Neural progenitor cell (in vitro differentiated cells): ENCODE data around the gene PNLDC1. TPM values are rescaled to one million over a fixed set of nuclear protein-coding genes. Genes with fewer than 3 reads are reported as not detected.
"Not testable (repeated sequence)": the region's sequence is repeated elsewhere in the genome, so short reads cannot be mapped to it uniquely, and the experiment has no call there.

Source experiments
- DNase-seq: peaks from one replicate; pipeline ENCODE4 v3.0.0-alpha.2; 2016; ENCODE audit warnings: low spot score
- H2AFZ ChIP-seq: fragments of 200-600 bp; sonication (generic); replicated peaks from 2 replicates; pipeline ENCODE4 v1.6.1; 2016; ENCODE audit warnings: antibody characterized with exemption
- H3F3A ChIP-seq: fragments of 200-600 bp; sonication (generic); 2 replicates; pipeline ENCODE4 v1.6.1; 2016; ENCODE audit warnings: antibody characterized with exemption, low read depth
- H3K27ac ChIP-seq: fragments of 200-600 bp; sonication (generic); 2 replicates; pipeline ENCODE4 v1.5.1; 2016; ENCODE audit warnings: mild to moderate bottlenecking
- H3K27me3 ChIP-seq: fragments of 200-600 bp; sonication (generic); 2 replicates; pipeline ENCODE4 v1.6.1; 2016; ENCODE audit warnings: mild to moderate bottlenecking, moderate library complexity
- H3K36me3 ChIP-seq: fragments of 200-600 bp; sonication (generic); 2 replicates; pipeline ENCODE4 v1.5.1; 2016
- H3K4me1 ChIP-seq: fragments of 200-600 bp; sonication (generic); 2 replicates; pipeline ENCODE4 v1.6.1; 2016; ENCODE audit warnings: mixed run types
- H3K4me2 ChIP-seq: fragments of 200-600 bp; sonication (generic); 2 replicates; pipeline ENCODE4 v1.6.1; 2016
- H3K4me3 ChIP-seq: fragments of 200-600 bp; sonication (generic); 2 replicates; pipeline ENCODE4 v1.5.1; 2016
- H3K79me2 ChIP-seq: fragments of 200-600 bp; sonication (generic); 2 replicates; pipeline ENCODE4 v1.6.1; 2016; ENCODE audit warnings: low read depth
- H3K9ac ChIP-seq: fragments of 200-600 bp; sonication (generic); 2 replicates; pipeline ENCODE4 v1.6.1; 2016
- H3K9me3 ChIP-seq: fragments of 200-600 bp; sonication (generic); 2 replicates; pipeline ENCODE4 v1.5.1; 2016; ENCODE audit warnings: low read depth
- H4K20me1 ChIP-seq: fragments of 200-600 bp; sonication (generic); 2 replicates; pipeline ENCODE4 v1.6.1; 2016; ENCODE audit warnings: low read depth
- H3K27ac Mint-ChIP-seq: 3 replicates; pipeline ENCODE4 v1.8.0; 2021; ENCODE audit warnings: mixed read lengths
- H3K27me3 Mint-ChIP-seq: 2 replicates; pipeline ENCODE4 v1.8.0; 2022; ENCODE audit warnings: low read depth, mild to moderate bottlenecking, inconsistent platforms, moderate library complexity, mixed read lengths; ENCODE audit not compliant: insufficient read depth
- H3K36me3 Mint-ChIP-seq: 3 replicates; pipeline ENCODE4 v1.8.0; 2021; ENCODE audit warnings: mixed read lengths
- H3K4me1 Mint-ChIP-seq: 3 replicates; pipeline ENCODE4 v1.8.0; 2021; ENCODE audit warnings: mixed read lengths
- H3K4me3 Mint-ChIP-seq: 3 replicates; pipeline ENCODE4 v1.8.0; 2021; ENCODE audit warnings: mild to moderate bottlenecking, moderate library complexity, mixed read lengths
- H3K9me3 Mint-ChIP-seq: 3 replicates; pipeline ENCODE4 v1.8.0; 2020; ENCODE audit warnings: mixed read lengths
- CTCF ChIP-seq: fragments of 200-600 bp; sonication (generic); IDR thresholded peaks from 2 replicates; pipeline ENCODE4 v1.5.1; 2017; ENCODE audit warnings: antibody characterized with exemption, mild to moderate bottlenecking
- EZH2 ChIP-seq: fragments of 200-600 bp; sonication (generic); IDR thresholded peaks from 2 replicates; pipeline ENCODE4 v1.6.1; 2017; ENCODE audit warnings: antibody characterized with exemption, mild to moderate bottlenecking, moderate library complexity
- EZH2phosphoT487 ChIP-seq: fragments of 200-600 bp; sonication (generic); IDR thresholded peaks from 2 replicates; pipeline ENCODE4 v1.6.1; 2017; ENCODE audit warnings: antibody characterized with exemption
- total RNA-seq: library from RNA; depleted of rRNA; stranded (reverse); fragments of >200 nt; gene quantifications from 2 replicates; pipeline ENCODE4 v1.2.3, GENCODE V29; 2015; ENCODE audit warnings: low replicate concordance

Gene PNLDC1
- total RNA-seq, 1 donor from 2014 or later, result not detected

- no peaks in the 10 kb centered on the region for H3K36me3 Mint-ChIP-seq
- H3K27me3 Mint-ChIP-seq, result peaks cover 4% of the 10 kb centered on the region
- no peaks in the 10 kb centered on the region for H3K27me3 ChIP-seq
- H3K27ac ChIP-seq, result no peak overlapping the region
- no peak overlapping the region for H3K4me2 ChIP-seq
- H3K79me2 ChIP-seq, result no peaks in the 10 kb centered on the region
- no peaks in the 10 kb centered on the region for H4K20me1 ChIP-seq
- DNase-seq, result no peak
- H3K36me3 ChIP-seq, result no peaks in the 10 kb centered on the region
- TF ChIP-seq EZH2 (no peak), CTCF (no peak), EZH2phosphoT487 (no peak)
- H2AFZ ChIP-seq, result peak overlapping the region; percentile 34
- no peak overlapping the region for H3K4me3 Mint-ChIP-seq
- H3K9ac ChIP-seq, result no peak overlapping the region
- no peaks in the 10 kb centered on the region for H3K9me3 ChIP-seq
- no peaks in the 10 kb centered on the region for H3F3A ChIP-seq
- H3K27ac Mint-ChIP-seq, result no peak overlapping the region
- H3K4me1 ChIP-seq, result no peaks in the 10 kb centered on the region
- peaks cover 17% of the 10 kb centered on the region for H3K9me3 Mint-ChIP-seq
- no peak overlapping the region for H3K4me3 ChIP-seq
- no peaks in the 10 kb centered on the region for H3K4me1 Mint-ChIP-seq
These were observed 44.9 kb downstream of the PNLDC1 start for GRCh38 chr6:159844737-159845645.

GRCh38 chr6:159848552-159848951 is 48.5 kb downstream of the PNLDC1 start:
- not testable (repeated sequence) for H3K4me1 Mint-ChIP-seq, H3K4me2 ChIP-seq, H3K27ac ChIP-seq, H3K9me3 ChIP-seq, H2AFZ ChIP-seq, H3K27ac Mint-ChIP-seq, H3K9ac ChIP-seq, H4K20me1 ChIP-seq, H3K36me3 Mint-ChIP-seq, H3K4me3 ChIP-seq, H3K4me3 Mint-ChIP-seq, H3K27me3 Mint-ChIP-seq, DNase-seq, H3K36me3 ChIP-seq, H3F3A ChIP-seq, H3K4me1 ChIP-seq, H3K27me3 ChIP-seq, H3K79me2 ChIP-seq
- H3K9me3 Mint-ChIP-seq, result peaks cover 20% of the 10 kb centered on the region

GRCh38 chr6:159849851-159850250 is 49.8 kb downstream of the PNLDC1 start:
- not testable (repeated sequence) for H3K4me1 ChIP-seq, H3K4me2 ChIP-seq, H3K27me3 ChIP-seq, H3K9ac ChIP-seq, H2AFZ ChIP-seq, H3F3A ChIP-seq, H3K4me3 ChIP-seq, H3K36me3 Mint-ChIP-seq, H3K36me3 ChIP-seq, H3K9me3 ChIP-seq, H4K20me1 ChIP-seq, DNase-seq, H3K27ac Mint-ChIP-seq, H3K27me3 Mint-ChIP-seq, H3K27ac ChIP-seq, H3K79me2 ChIP-seq, H3K4me1 Mint-ChIP-seq, H3K4me3 Mint-ChIP-seq
- peaks cover 20% of the 10 kb centered on the region for H3K9me3 Mint-ChIP-seq

GRCh38 chr6:159852877-159853276 is 52.8 kb downstream of the PNLDC1 start:
- H4K20me1 ChIP-seq, result no peaks in the 10 kb centered on the region
- no peaks in the 10 kb centered on the region for H3K36me3 ChIP-seq
- no peak for DNase-seq
- no peak overlapping the region for H3K27ac ChIP-seq
- Mint-ChIP-seq H3K27me3 (peaks cover 2% of the 10 kb centered on the region), H3K4me3 (no peak overlapping the region), H3K36me3 (no peaks in the 10 kb centered on the region), H3K9me3 (peaks cover 18% of the 10 kb centered on the region), H3K27ac (no peak overlapping the region), H3K4me1 (no peaks in the 10 kb centered on the region)
- no peaks in the 10 kb centered on the region for H3K79me2 ChIP-seq
- H3K9ac ChIP-seq, result no peak overlapping the region
- H3F3A ChIP-seq, result no peaks in the 10 kb centered on the region
- H3K27me3 ChIP-seq, result no peaks in the 10 kb centered on the region
- H3K4me3 ChIP-seq, result no peak overlapping the region
- TF ChIP-seq CTCF, result peak; percentile 23
- no peak for TF ChIP-seq EZH2phosphoT487
- H3K4me1 ChIP-seq, result no peaks in the 10 kb centered on the region
- no peaks in the 10 kb centered on the region for H3K9me3 ChIP-seq
- peak overlapping the region; percentile 80 for H2AFZ ChIP-seq
- H3K4me2 ChIP-seq, result no peak overlapping the region
